GM18508 (cell line): ENCODE data around the gene C19orf85.

Source experiments
- ATAC-seq: cut with Tn5 transposase; IDR thresholded peaks from one replicate; pipeline ENCODE4 v1.9.1; 2021; ENCODE audit warnings: moderate number of reproducible peaks; ENCODE audit not compliant: insufficient read depth, unreplicated experiment

The C19orf85 gene

GRCh38 chr19:55419624-55420236 lies 44.8 kb downstream of the C19orf85 start:
- no peak for ATAC-seq

GRCh38 chr19:55419103-55419502 lies 45.4 kb downstream of the C19orf85 start:
- ATAC-seq, result no peak

- ATAC-seq, result no peak
These were observed 46.4 kb downstream of the C19orf85 start for GRCh38 chr19:55418185-55418584.
